Fibroblast of the aortic adventitia (primary cell): ENCODE measurements around the gene CSF3. TPM values are rescaled to one million over a fixed set of nuclear protein-coding genes. Genes with fewer than 3 reads are reported as not detected.
A peak's percentile ranks its signal among the peaks of the same experiment; 100 is the strongest.

Source experiments
- DNase-seq: peaks from one replicate; pipeline ENCODE4 v3.0.0-alpha.2; 2010; ENCODE audit warnings: low read depth
- H3K4me3 ChIP-seq: 2 replicates; pipeline ENCODE4 v1.5.1; 2011; ENCODE audit warnings: low read depth, mild to moderate bottlenecking, control low read depth, low read length, moderate library complexity
- CTCF ChIP-seq: IDR thresholded peaks from 2 replicates; pipeline ENCODE4 v1.5.1; 2011; ENCODE audit warnings: mild to moderate bottlenecking, low read length, control low read depth, inconsistent platforms; ENCODE audit not compliant: insufficient read depth
- total RNA-seq: library from RNA; depleted of rRNA; stranded (reverse); fragments of >200 nt; gene quantifications from 2 replicates; pipeline ENCODE4 v1.2.3, GENCODE V29; 2012; ENCODE audit warnings: low replicate concordance

Gene CSF3
- total RNA-seq, 1 donor = not detected

GRCh38 chr17:39972271-39972670 lies 43.0 kb upstream of the CSF3 start:
- TF ChIP-seq CTCF = no peak
- H3K4me3 ChIP-seq = peak overlapping the region; percentile 18
- peak; percentile 28 for DNase-seq

- no peak overlapping the region for H3K4me3 ChIP-seq
- DNase-seq = no peak
- TF ChIP-seq CTCF = no peak
These were observed 41.7 kb upstream of the CSF3 start for GRCh38 chr17:39973496-39973895.

GRCh38 chr17:39974433-39974832 lies 40.8 kb upstream of the CSF3 start:
- DNase-seq = no peak
- no peak for TF ChIP-seq CTCF
- no peak overlapping the region for H3K4me3 ChIP-seq

GRCh38 chr17:39975801-39976200 lies 39.4 kb upstream of the CSF3 start:
- H3K4me3 ChIP-seq = no peak overlapping the region
- no peak for DNase-seq
- no peak for TF ChIP-seq CTCF

- H3K4me3 ChIP-seq = no peak overlapping the region
- peak; percentile 90 for DNase-seq
- no peak for TF ChIP-seq CTCF
These were observed 36.1 kb upstream of the CSF3 start for GRCh38 chr17:39979016-39979670.

- peak overlapping the region; percentile 71 for H3K4me3 ChIP-seq
- DNase-seq = no peak
- TF ChIP-seq CTCF = peak; percentile 12
These were observed 35.3 kb upstream of the CSF3 start for GRCh38 chr17:39979893-39980350.
